ENCODE results near the gene DGAT2L6. TPM values are rescaled to one million over a fixed set of nuclear protein-coding genes. Genes with fewer than 3 reads are reported as not detected.
A peak's percentile ranks its signal among the peaks of the same experiment; 100 is the strongest.

The DGAT2L6 gene
- total RNA-seq, 2 experiments from 2014 or later: not detected

GRCh38 chrX:70175338-70175737 is 1.9 kb upstream of the DGAT2L6 start:
- no peaks in the 10 kb centered on the region for H3K27me3 Mint-ChIP-seq
- H3K4me3 Mint-ChIP-seq: no peak overlapping the region
- H3K36me3 Mint-ChIP-seq (ENCODE audit: low read depth): no peaks in the 10 kb centered on the region
- no peak for TF ChIP-seq CTCF (IDR thresholded peaks at IDR 0.05)
- CTCF ChIA-PET: interaction anchor here (1.0 kb wide), 1 partner anchor 21 kb away, joined by 3 read pairs; no protein-coding TSS in a partner anchor
- DNase-seq: no peak
- H3K4me1 Mint-ChIP-seq (ENCODE audit: low read depth): peaks cover 2% of the 10 kb centered on the region
- intact Hi-C loops (cut with micrococcal nuclease): no loop called here
- H3K27ac Mint-ChIP-seq: no peak overlapping the region
- POLR2A ChIA-PET: no interaction called here
- ATAC-seq: no peak
- H3K9me3 Mint-ChIP-seq: no peaks in the 10 kb centered on the region

DNA sequence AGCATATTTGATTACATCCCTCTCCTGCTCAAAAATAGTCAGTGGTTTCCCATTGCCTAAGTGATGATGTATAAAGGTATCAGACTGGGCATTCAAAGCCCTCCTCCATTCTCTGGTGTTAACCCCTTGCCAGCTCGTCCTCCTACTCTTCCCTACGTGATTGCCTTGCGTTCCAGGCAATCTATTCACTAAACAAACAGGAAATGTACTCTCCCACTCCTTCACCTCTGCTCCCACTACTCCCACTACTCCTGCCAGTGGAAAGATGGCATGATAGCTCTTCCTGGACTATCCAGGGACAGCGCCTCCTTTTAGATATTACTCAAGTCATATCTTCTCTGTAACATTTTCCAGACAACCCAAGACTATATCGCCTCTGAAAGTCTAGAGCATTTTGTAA is 5.8 kb downstream of the DGAT2L6 start:
- ChIA-PET POLR2A (no interaction called here), CTCF (interaction anchor here (1.2 kb wide), 1 partner anchor 219 kb away, joined by 4 read pairs; no protein-coding TSS in a partner anchor)
- Mint-ChIP-seq H3K4me3 (no peak overlapping the region), H3K27ac (no peak overlapping the region), H3K4me1 (ENCODE audit: low read depth) (no peaks in the 10 kb centered on the region), H3K27me3 (peaks cover 4% of the 10 kb centered on the region), H3K36me3 (ENCODE audit: low read depth) (no peaks in the 10 kb centered on the region), H3K9me3 (no peaks in the 10 kb centered on the region)
- no peak for DNase-seq
- ATAC-seq: no peak
- TF ChIP-seq CTCF (IDR thresholded peaks at IDR 0.05): no peak
- intact Hi-C loops (cut with micrococcal nuclease): no loop called here

DNA sequence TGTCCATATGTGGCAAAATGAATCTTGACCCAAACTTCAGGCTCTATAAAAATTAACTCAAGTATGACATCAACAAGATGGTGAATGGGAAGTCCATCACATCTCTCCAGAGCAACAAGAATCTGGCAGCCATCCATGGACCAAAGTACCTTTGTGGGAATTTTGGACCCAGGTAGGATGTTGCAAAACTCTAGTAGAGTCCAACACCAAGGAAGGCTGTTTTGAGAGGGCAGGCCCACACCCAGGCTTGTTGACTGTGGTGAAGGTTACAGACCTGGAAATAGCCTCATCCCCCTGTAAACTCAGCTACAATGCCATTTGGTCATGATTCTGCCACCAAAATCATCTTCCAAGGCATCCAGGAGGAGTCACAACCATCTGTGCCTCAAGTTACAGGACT is 12.9 kb downstream of the DGAT2L6 start:
- ChIA-PET POLR2A (no interaction called here), CTCF (no interaction called here)
- ATAC-seq (no peak), DNase-seq (no peak)
- Mint-ChIP-seq H3K4me3 (no peak overlapping the region), H3K9me3 (no peaks in the 10 kb centered on the region), H3K4me1 (ENCODE audit: low read depth) (no peaks in the 10 kb centered on the region), H3K36me3 (ENCODE audit: low read depth) (no peaks in the 10 kb centered on the region), H3K27ac (no peak overlapping the region), H3K27me3 (peaks cover 4% of the 10 kb centered on the region)
- intact Hi-C loops (cut with micrococcal nuclease): no loop called here
- no peak for TF ChIP-seq CTCF (IDR thresholded peaks at IDR 0.05)

GRCh38 chrX:70196961-70197720 is 19.9 kb downstream of the DGAT2L6 start:
- H3K27ac Mint-ChIP-seq: no peak overlapping the region
- POLR2A ChIA-PET: no interaction called here
- intact Hi-C loops (cut with micrococcal nuclease): loop anchor here (5.0 kb wide), 1 partner anchor 65 kb away; the partner anchor contains the start of gene P2RY4
- CTCF ChIA-PET: interaction anchor here (1.2 to 1.6 kb wide), 3 partner anchors 22 to 467 kb away, joined by 3 to 4 read pairs (median 3); no protein-coding TSS in a partner anchor
- H3K9me3 Mint-ChIP-seq: no peaks in the 10 kb centered on the region
- ATAC-seq (peak; percentile 90), DNase-seq (peak; percentile 78)
- H3K4me3 Mint-ChIP-seq: no peak overlapping the region
- H3K27me3 Mint-ChIP-seq: peaks cover 4% of the 10 kb centered on the region
- peak; percentile 56 for TF ChIP-seq CTCF (IDR thresholded peaks at IDR 0.05)
- peaks cover 2% of the 10 kb centered on the region for H3K4me1 Mint-ChIP-seq (ENCODE audit: low read depth)
- no peaks in the 10 kb centered on the region for H3K36me3 Mint-ChIP-seq (ENCODE audit: low read depth)

DNA sequence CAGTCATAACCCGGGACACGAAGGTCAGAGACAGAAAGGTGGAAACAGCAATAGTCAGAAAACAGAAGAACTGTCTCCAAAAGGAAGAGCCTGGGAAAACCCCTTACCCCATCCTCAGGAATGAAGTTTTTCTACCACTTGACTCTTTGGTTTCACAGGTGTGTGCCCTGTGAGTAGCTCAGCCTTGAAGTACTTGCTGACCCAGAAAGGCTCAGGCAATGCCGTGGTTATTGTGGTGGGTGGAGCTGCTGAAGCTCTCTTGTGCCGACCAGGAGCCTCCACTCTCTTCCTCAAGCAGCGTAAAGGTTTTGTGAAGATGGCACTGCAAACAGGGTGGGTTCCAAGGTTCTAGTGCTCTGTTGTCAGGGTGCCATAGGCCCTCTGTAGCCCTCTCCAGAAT is 24.4 kb downstream of the DGAT2L6 start:
- Mint-ChIP-seq H3K27ac (no peak overlapping the region), H3K36me3 (ENCODE audit: low read depth) (no peaks in the 10 kb centered on the region), H3K27me3 (peaks cover 3% of the 10 kb centered on the region), H3K4me1 (ENCODE audit: low read depth) (peaks cover 2% of the 10 kb centered on the region), H3K9me3 (no peaks in the 10 kb centered on the region), H3K4me3 (no peak overlapping the region)
- POLR2A ChIA-PET: no interaction called here
- intact Hi-C loops (cut with micrococcal nuclease): no loop called here
- CTCF ChIA-PET: no interaction called here
- no peak for DNase-seq
- TF ChIP-seq CTCF (IDR thresholded peaks at IDR 0.05): no peak
- ATAC-seq: no peak

Measured in activated CD8-positive, alpha-beta T cell treated with anti-CD3 and anti-CD28 coated beads for 36 hours (primary cell).